ENCODE data around the gene SPATC1L. TPM values are rescaled to one million over a fixed set of nuclear protein-coding genes. Genes with fewer than 3 reads are reported as not detected.

SPATC1L gene
- total RNA-seq, 1 experiment from 2014 or later, result 5.4 TPM

DNA sequence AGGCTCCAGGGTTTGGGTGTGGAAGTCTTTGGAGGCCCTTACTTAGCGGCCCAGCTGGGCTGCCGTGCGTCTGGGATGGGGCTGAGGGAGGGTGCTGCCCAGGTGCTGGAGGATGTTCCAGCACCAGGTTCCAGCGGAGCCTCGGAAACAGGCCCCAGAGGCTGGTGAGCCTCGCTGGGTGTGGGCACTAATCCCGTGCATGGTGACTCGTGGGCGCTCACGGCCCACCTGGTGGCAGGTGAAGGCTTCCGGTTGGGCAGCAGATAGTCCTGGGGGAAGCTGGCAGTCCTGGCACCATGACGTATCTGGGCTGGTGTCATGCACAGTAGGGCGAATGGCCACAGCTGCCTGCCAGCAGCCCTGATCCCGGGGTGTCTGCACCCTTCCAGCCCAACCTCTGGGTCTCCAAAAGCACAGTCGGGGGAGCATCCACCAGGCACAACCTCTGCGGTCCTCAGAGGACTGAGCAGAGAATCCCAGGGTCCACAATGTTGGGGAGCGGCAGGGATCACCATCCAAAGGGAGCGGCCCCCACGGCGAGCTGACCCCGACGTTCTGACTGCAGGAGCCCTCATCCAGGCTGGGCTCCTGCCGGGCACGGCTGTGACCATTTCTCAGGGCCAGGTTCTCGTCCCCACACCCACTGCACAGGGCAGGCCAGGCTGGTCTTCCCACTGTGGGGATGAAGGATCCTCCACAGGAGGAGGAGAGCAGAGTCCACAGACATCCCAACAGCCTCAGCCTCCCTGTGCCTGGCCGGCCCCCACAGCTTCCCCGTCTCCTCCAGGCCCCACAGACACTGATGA, 54.2 kb downstream of the SPATC1L start:
- DNase-seq (ENCODE audit: low read depth), result no peak
- in situ Hi-C loops (cut with HindIII; ENCODE audit: low pct_unique_long_range_greater_than_20kb, low sequenced_read_pairs), result no loop called here

DNA sequence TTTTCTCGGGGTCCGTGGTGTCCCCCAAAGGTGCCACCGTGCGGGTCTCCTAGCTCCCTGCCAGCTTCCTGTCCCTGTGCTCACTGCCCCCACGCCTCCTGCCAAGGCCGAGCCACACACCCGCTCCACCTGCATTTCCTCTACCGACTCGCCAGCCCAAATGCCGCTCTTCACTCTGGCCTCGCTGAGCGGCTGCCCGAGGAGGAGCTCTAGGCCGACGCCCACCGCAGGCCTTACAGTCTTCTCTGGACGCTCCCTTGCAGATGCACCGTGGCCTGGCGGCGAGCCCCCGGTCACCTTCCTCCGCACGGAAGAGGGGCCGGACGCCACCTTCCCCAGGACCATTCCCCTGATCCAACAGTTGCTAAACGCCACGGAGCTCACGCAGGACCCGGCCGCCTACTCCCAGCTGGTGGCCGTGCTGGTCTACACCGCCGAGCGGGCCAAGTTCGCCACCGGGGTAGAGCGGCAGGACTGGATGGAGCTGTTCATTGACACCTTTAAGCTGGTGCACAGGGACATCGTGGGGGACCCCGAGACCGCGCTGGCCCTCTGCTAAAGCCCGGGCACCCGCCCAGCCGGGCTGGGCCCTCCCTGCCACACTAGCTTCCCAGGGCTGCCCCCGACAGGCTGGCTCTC, 55.2 kb downstream of the SPATC1L start:
- in situ Hi-C loops (cut with HindIII; ENCODE audit: low pct_unique_long_range_greater_than_20kb, low sequenced_read_pairs), result no loop called here
- DNase-seq (ENCODE audit: low read depth), result no peak

DNA sequence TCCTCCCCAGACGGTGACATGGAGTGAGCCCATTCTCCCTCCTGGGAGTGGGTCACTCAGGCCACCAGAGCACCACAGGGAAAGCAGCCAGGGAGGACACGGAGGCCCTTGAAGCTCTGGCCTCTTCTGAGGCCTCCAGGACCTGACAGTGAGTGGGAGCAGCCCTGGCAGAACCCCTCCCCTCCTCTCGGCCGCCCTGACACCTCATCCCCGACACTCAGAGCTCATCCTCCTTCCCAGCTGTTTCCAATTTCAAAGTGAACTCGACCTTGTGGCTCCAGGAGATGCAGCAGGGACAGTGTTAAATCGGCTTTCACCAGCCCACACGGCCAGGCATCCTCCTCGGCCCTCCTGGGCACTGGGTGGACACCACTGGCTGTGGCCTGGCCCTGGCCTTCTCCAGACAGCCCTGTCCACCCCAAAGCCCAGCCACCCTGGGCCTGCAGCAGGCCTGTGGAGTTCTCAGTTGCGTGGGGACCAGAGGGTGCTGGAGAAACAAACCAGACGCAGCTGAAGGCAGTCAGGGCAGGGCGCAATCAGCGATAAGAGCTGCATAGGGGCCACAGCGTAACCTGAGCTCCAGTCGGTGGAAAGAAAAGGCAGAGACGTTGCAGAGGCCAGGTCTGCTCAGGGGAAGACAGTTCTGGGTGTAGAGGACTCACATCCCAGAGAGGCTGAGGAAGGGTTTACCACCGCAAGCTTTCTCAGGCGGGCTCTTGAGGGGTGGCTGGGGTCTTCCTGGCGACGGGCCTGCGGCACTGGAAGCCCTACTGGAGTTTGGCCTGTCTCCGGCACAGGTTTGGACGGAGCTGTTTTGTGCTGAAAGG, 55.9 kb downstream of the SPATC1L start:
- in situ Hi-C loops (cut with HindIII; ENCODE audit: low pct_unique_long_range_greater_than_20kb, low sequenced_read_pairs), result no loop called here
- DNase-seq (ENCODE audit: low read depth), result no peak

DNA sequence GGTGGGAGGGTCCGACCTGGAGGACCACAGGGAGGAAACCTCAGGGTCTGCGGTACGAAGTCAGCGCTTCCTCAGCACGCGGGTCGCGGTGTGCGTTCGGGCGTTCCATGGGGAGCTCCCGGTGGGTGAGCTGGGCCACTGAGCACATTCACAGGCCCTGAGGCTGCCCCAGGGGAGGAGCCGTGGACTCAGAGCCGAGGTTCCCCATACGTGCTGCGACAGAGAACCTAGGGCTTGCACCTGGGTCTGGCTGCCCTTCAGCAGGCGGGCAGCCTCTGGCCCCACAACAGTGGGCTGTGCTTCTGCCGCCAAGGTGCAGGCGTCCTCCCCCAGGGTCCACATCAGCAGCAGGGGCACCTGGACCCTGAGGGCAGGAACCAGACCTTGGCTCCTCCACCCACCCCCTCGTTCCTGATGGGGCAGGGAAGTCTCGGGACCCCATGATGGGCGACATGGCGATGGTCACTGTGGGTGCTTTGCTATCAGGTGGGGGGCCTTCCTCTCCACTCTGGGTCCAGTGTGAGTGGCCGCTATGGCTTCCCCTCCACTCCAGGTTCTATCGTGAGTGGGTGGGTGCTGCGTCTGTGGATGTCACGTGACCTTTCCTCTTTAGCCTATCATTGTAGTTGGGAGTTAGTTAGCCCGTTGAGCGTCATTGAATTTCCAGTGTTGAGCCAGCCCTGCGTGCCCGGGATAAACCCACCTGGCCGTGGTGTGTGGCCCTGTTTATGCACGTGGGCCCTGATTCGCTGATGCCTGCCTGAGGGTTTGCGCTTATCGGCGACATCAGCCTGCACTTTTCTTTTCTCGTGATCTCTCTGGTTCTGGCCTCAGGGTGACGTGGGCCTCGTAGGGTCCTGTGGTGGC, 56.8 kb downstream of the SPATC1L start:
- in situ Hi-C loops (cut with HindIII; ENCODE audit: low pct_unique_long_range_greater_than_20kb, low sequenced_read_pairs), result no loop called here
- DNase-seq (ENCODE audit: low read depth), result no peak

DNA sequence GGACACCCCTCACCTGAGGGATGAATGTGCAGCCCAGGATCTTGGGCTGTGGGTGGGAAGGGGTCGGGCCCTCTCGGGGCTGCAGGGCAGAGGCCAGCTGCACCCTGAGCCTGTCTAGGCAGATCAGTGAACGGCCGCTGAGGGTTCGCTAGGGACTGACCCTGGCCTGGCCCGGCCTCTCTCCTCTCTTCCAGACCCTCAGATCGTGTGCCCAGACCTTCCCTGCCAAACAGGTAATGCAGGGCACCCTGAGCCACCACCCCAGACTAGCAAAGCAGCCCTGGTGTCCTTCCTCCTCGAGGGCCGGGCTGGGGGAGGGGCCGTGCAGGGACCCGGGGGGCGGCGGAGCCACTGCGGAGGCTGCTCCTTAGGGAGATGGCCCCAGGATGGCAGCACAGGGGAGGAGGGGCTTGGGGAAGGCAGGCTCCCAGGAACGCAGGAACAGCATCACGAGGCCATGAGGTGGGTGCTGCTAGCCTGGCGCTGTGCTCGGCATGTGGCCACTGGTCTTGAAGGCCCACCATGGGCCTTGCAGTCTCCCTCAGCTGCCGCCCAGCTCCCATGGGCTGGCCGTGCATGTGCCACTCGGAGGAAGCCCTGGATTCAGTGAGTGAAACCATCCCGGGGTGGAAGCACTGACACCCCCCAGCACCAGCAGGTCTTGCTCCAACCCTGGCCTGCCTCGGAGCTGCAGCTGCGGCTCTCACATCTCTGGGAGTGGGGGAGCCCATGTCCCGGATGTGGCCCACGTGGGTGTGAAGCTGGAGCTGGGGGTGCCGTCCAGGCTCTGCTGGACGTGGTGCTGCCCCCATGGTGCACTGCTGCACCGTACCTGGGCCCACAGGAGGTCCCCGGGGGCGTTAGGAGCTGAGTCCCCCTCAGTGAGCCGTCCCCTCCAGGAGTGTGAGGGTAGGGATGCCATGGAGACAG, 57.7 kb downstream of the SPATC1L start:
- in situ Hi-C loops (cut with HindIII; ENCODE audit: low pct_unique_long_range_greater_than_20kb, low sequenced_read_pairs), result no loop called here
- DNase-seq (ENCODE audit: low read depth), result no peak

DNA sequence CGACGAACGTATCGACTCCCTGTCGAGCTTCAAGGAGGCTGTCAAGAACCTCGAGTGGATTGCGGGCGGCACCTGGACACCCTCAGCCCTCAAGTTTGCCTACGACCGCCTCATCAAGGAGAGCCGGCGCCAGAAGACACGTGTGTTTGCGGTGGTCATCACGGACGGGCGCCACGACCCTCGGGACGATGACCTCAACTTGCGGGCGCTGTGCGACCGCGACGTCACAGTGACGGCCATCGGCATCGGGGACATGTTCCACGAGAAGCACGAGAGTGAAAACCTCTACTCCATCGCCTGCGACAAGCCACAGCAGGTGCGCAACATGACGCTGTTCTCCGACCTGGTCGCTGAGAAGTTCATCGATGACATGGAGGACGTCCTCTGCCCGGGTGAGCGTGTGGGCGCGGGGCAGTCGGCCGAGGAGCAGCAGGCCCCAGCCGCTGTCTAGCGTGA, 58.4 kb downstream of the SPATC1L start:
- in situ Hi-C loops (cut with HindIII; ENCODE audit: low pct_unique_long_range_greater_than_20kb, low sequenced_read_pairs), result no loop called here
- no peak for DNase-seq (ENCODE audit: low read depth)

DNA sequence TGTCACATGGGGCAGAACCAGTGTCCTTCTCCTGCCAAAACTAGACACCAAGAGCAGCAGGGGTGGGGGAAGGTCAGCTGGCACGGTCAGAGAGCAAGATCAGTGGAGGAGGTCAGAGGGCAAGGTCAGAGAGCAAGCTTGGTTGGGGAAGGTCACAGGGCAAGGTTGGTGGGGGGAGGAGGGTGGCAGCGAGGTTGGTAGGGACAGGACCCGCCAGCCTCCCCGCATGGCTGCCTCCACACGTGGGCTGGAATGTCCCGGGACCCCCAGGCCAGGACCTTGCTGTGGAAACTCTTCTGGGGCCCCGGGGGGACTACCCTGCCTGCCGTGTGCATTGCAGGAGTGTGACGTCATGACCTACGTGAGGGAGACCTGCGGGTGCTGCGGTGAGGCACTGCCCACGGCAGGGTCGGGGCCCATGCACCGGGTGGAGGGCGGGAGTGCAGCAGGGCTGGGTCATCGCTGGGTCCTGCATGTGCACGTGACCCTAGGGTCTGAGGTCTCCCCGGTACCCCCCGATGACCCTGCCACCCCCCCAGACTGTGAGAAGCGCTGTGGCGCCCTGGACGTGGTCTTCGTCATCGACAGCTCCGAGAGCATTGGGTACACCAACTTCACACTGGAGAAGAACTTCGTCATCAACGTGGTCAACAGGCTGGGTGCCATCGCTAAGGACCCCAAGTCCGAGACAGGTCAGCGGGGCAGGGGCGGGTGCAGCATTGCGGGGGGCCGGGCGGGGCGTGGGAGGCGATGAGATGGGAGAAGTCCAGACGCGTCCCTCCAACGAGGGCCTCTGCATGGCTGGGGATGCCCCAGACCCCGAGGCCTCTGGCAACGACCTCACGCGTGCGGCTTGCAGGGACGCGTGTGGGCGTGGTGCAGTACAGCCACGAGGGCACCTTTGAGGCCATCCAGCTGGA, 59.1 kb downstream of the SPATC1L start:
- DNase-seq (ENCODE audit: low read depth), result no peak
- in situ Hi-C loops (cut with HindIII; ENCODE audit: low pct_unique_long_range_greater_than_20kb, low sequenced_read_pairs), result no loop called here

DNA sequence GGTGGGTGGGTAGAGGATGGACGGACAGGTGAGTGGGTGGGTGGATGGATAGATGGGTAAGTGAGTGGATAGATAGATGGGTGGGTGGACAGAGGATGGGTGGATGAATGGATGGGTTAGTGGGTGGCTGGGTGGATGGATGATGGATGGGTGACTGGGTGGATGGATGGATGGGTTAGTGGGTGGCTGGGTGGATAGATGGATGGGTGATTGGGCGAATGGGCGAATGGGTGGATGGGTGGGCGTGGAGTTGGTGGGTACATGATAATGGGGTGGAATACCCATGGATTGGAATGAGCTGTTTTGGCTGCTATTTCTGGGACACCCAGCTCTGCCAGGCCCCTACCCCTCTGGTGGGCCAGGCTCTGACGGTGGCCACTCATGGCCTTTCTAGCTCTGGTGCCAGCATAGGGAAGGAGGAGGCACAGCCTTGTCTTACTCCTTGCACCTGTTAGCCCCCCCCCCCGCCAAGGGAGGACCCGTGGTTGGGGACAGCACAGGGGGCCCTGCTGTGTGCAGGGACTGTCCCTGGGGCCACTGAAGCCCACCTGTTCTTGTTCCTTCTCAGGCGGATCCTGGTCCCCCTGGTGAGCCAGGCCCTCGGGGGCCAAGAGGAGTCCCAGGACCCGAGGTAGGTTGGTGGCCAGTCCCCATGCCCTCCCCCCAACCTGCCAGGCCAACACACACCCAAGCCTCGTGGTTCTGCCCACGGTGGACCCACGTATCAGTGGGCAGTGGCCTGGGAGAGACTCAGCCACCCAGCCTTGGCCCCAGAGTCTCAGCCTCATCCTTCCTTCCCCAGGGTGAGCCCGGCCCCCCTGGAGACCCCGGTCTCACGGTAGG, 60.0 kb downstream of the SPATC1L start:
- in situ Hi-C loops (cut with HindIII; ENCODE audit: low pct_unique_long_range_greater_than_20kb, low sequenced_read_pairs), result no loop called here
- DNase-seq (ENCODE audit: low read depth), result no peak

DNA sequence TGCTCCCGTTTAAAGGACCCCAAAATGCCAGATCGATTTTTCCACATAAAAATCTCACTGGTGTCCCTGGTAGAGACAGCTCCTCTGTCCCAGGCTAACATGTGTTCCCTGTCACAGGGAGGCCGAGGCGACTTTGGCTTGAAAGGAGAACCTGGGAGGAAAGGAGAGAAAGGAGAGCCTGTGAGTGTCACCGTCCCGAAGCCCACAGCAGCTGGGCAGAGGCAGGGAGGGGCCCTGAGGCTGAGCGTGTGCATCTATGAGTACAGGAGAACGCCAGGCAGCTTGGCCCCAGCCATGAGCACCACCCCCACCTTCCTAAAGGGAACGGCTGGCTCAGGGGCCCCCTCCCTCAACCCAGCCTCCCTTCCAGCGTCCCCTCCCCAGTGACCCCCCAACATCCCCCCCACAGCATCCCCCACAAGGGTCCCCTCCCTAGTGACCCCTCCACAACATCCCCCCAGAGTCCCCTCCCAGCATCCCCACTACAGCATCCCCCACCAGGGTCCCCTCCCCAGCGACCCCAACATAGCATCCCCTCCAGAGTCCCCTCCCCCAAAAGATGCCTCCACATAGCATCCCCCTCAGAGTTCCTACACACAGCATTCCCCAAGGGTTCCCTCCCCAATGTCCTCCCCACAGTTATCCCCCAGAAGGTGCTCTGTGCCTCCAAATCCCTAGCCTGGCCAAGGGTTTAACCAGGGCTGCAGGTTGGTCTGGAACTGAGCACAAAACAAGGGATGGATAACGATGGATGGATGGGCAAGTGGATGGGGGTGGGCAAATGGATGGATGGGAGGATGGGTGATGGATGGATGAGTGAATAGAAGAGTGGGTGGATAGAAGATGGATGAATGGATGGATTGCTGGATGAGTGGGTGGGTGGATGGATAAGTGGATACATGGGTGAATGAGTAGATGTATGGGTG, 61.2 kb downstream of the SPATC1L start:
- DNase-seq (ENCODE audit: low read depth), result no peak
- in situ Hi-C loops (cut with HindIII; ENCODE audit: low pct_unique_long_range_greater_than_20kb, low sequenced_read_pairs), result no loop called here

DNA sequence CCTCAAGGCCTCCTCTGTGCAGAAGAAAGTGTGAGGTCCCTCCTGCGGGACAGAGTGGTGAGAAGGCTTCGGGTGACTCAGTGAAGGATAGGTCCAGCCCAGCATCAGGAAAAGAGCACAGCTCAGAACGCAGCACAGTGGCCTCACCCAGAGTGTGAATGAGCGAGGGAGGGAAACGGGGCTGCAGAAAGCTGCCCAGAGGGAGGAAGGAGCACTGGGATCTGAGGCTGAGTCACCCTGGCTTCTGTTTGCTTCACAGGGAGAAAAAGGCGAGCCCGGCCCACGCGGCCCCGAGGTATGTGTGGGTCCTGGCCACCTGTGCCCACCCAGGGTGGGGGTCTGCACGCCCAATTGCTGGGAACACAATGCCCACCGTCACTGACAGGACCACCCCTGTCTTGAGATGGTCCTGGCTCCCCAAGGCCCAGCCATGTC, 62.0 kb downstream of the SPATC1L start:
- in situ Hi-C loops (cut with HindIII; ENCODE audit: low pct_unique_long_range_greater_than_20kb, low sequenced_read_pairs), result no loop called here
- no peak for DNase-seq (ENCODE audit: low read depth)

DNA sequence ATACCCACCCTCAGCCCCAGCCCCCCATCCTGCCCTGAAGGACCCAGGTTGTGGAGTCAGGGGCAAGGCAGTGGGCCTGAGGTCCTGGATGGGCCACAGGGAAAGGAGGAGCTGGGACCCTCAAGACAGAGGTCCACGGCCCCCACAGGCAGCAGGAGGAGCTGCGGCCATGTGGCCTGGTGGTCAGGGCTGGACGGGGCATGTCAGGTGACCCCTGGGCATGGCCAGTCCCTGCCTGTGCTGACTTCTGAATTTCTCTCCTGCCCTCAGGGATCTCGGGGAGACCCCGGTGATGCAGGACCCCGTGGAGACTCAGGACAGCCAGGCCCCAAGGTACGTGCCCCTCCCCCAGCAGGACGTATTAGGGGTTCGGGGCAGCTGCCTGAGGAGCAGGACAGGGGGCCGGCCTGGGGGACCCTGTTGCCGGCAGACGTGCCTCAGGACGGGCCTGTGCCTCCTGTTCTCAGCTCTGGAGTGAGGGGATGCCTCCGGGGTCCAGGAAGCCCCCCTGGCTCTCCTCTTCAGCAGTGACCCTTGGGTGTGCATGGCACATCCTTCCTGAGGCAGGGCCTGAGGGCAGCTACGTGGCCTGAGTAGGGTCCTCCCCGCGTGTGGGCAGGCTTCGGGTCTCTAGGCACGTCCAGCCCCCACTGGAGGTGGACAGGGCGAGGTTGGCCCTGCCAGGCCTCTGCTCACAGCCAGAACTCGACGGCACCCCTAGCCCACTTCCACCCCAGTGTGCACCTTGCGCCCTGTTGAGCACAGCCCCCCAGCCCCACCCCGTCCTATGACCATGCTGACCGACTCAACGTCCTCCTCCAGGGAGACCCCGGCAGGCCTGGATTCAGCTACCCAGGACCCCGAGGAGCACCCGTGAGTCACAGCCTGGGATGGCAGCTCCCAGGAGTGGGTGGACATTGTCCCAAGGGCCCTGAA, 62.7 kb downstream of the SPATC1L start:
- in situ Hi-C loops (cut with HindIII; ENCODE audit: low pct_unique_long_range_greater_than_20kb, low sequenced_read_pairs), result no loop called here
- DNase-seq (ENCODE audit: low read depth), result no peak

DNA sequence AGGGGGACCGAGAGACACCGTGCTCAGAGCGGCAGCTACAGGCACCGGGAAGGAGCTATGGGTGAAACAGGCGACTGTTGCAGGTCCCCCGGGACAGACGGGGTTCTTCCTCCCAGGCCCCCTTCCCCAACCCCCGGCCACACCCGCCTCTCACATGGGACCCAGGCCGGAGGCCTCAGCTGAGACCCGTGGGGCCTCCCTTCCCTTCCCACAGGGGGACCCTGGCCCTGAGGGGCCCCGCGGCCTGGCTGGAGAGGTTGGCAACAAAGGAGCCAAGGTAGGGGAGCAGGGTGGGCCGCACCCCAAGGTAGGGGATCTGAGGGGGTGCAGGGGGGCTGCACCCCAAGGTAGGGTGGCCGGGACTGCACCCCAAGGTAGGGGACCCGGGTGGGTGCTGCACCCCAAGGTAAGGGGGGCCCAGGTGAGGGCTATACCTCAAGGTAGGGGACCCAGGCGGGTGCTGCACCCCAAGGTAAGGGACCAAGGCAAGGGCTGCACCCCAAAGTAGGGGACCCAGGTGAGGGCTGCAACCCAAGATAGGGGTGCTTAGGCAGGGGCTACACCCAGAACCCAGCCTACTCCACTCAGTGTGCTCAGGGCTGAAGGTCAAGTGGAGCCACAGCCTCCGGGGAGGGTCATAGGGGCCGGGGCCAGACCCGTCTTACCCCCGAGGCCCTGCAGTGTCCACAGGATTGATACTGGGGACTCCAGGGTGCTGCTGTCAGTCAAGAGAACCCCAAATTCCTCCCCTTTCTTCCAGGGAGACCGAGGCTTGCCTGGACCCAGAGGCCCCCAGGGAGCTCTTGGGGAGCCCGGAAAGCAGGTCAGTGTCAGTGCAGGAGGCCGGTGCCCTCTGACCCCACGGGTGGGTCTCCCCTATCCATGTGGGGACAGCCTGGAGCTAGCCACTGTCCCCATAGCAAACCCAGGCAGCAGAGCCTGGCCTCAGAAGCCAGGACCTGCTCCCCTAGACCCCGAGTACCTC, 63.7 kb downstream of the SPATC1L start:
- DNase-seq (ENCODE audit: low read depth), result no peak
- in situ Hi-C loops (cut with HindIII; ENCODE audit: low pct_unique_long_range_greater_than_20kb, low sequenced_read_pairs), result no loop called here
